HFFc6 (cell line): ENCODE results near the gene KLK5. TPM values are rescaled to one million over a fixed set of nuclear protein-coding genes. Genes with fewer than 3 reads are reported as not detected.

Experiments
- DNase-seq: peaks from one replicate; pipeline ENCODE4 v3.0.0-alpha.2; 2018
- H3K27ac Mint-ChIP-seq: 2 replicates; pipeline ENCODE4 v1.8.0; 2020; ENCODE audit warnings: mild to moderate bottlenecking, mixed read lengths
- H3K27me3 Mint-ChIP-seq: 2 replicates; pipeline ENCODE4 v1.8.0; 2021; ENCODE audit warnings: mild to moderate bottlenecking, moderate library complexity, mixed read lengths; ENCODE audit not compliant: insufficient read depth
- H3K36me3 Mint-ChIP-seq: 2 replicates; pipeline ENCODE4 v1.8.0; 2021; ENCODE audit warnings: low read depth, mixed read lengths
- H3K4me1 Mint-ChIP-seq: 2 replicates; pipeline ENCODE4 v1.8.0; 2020; ENCODE audit warnings: low read depth, mixed read lengths
- H3K4me3 Mint-ChIP-seq: 2 replicates; pipeline ENCODE4 v1.8.0; 2020; ENCODE audit warnings: mild to moderate bottlenecking, moderate library complexity, mixed read lengths
- H3K9me3 Mint-ChIP-seq: 2 replicates; pipeline ENCODE4 v1.8.0; 2020; ENCODE audit warnings: mild to moderate bottlenecking, mixed read lengths
- CTCF ChIP-seq: fragments of 200-600 bp; sonication (generic); IDR thresholded peaks from 2 replicates; pipeline ENCODE4 v1.5.0; 2021; ENCODE audit warnings: antibody characterized with exemption, mild to moderate bottlenecking
- total RNA-seq, 6 experiments: library from RNA; stranded (reverse); fragmentation: NEBNext Ultra II Directional; extraction: Animal tissue kit (Norgen Biotek cat#: 25700); gene quantifications; 2 replicates in 1 of 6; 3 replicates in 5 of 6; pipeline ENCODE4 v1.2.3, GENCODE V29; 2021

KLK5 gene
- total RNA-seq, 6 experiments from 2014 or later, result not detected

GRCh38 chr19:50921426-50922316, 31.2 kb downstream of the KLK5 start:
- TF ChIP-seq CTCF, result no peak
- H3K4me1 Mint-ChIP-seq, result peaks cover 7% of the 10 kb centered on the region; the same call in 1 of the 2 replicates
- H3K36me3 Mint-ChIP-seq, result no peaks in the 10 kb centered on the region
- no peaks in the 10 kb centered on the region for H3K9me3 Mint-ChIP-seq
- peaks cover 27% of the 10 kb centered on the region for H3K27me3 Mint-ChIP-seq
- DNase-seq, result no peak
- H3K4me3 Mint-ChIP-seq, result no peak overlapping the region
- H3K27ac Mint-ChIP-seq, result no peak overlapping the region

- no peak overlapping the region for H3K4me3 Mint-ChIP-seq
- H3K4me1 Mint-ChIP-seq, result no peaks in the 10 kb centered on the region
- H3K9me3 Mint-ChIP-seq, result no peaks in the 10 kb centered on the region
- H3K36me3 Mint-ChIP-seq, result no peaks in the 10 kb centered on the region
- no peak for TF ChIP-seq CTCF
- H3K27ac Mint-ChIP-seq, result no peak overlapping the region
- H3K27me3 Mint-ChIP-seq, result peaks cover 23% of the 10 kb centered on the region
- DNase-seq, result no peak
These were observed 36.8 kb downstream of the KLK5 start for GRCh38 chr19:50916069-50916468.

DNA sequence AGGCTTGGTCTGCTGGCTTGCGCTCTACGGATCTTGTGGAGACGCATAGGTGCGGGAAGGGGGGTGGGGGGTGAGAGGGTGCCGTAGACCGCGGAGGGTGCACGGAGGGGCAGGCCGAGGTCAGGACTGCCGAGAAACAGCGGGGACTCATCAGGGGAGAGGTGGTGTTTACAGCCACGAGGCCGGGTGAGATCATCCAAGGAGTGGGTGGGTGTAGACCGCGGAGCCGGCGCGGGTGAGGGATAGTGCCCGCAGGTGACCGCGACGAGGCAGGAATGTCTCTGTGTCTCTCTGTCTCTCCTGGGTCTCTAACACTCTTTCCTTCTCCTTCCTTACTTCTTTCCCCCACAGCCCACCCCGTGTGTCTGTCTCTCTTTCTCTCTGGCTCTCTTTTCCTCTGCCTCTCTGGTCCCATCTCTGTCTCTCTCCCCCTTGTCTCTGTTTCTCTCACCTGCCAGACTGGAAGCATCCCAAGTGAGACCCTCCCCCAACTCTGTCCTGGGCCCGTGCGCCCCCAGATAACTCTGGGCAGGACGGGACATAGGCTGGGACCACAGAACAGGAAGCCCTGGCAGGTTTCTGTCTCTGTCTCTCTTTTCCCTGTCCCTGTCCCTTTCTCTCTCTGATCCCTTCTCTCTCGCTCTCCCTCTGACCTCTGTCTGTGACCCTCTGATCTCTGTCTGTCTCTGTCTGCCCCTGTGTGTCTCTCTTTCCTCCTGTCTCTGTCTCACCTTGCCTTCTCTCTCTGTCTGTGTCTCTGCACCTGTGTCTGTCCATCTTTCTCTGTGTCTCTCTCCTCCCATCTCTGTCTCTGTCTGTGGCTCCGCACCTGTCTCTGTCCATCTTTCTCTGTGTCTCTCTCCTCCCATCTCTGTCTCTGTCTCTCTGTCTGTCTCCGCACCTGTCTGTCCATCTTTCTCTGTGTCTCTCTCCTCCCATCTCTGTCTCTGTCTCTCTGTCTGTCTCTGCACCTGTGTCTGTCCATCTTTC, 39.8 kb downstream of the KLK5 start:
- H3K9me3 Mint-ChIP-seq, result no peaks in the 10 kb centered on the region
- no peaks in the 10 kb centered on the region for H3K36me3 Mint-ChIP-seq
- peaks cover 36% of the 10 kb centered on the region for H3K27me3 Mint-ChIP-seq
- H3K4me3 Mint-ChIP-seq, result no peak overlapping the region
- TF ChIP-seq CTCF, result no peak
- no peak overlapping the region for H3K27ac Mint-ChIP-seq
- DNase-seq, result no peak
- H3K4me1 Mint-ChIP-seq, result no peaks in the 10 kb centered on the region

GRCh38 chr19:50912102-50912599, 40.7 kb downstream of the KLK5 start:
- peaks cover 38% of the 10 kb centered on the region for H3K27me3 Mint-ChIP-seq
- no peaks in the 10 kb centered on the region for H3K4me1 Mint-ChIP-seq
- H3K27ac Mint-ChIP-seq, result no peak overlapping the region
- DNase-seq, result no peak
- no peak overlapping the region for H3K4me3 Mint-ChIP-seq
- H3K36me3 Mint-ChIP-seq, result no peaks in the 10 kb centered on the region
- TF ChIP-seq CTCF, result no peak
- H3K9me3 Mint-ChIP-seq, result no peaks in the 10 kb centered on the region
